B cell (primary cell): ENCODE results near the gene DLK2. TPM values are rescaled to one million over a fixed set of nuclear protein-coding genes. Genes with fewer than 3 reads are reported as not detected.

Experiments used
- ATAC-seq: fragments of 200-7000 bp; cut with Tn5 transposase; one replicate; pipeline ENCODE4 v1.10.0; 2021; ENCODE audit warnings: low read depth, mild to moderate bottlenecking, moderate number of reproducible peaks, moderate library complexity
- CTCF ChIA-PET: fragments of 350-600 bp; sonication (Branson Sonifier 250); formaldehyde crosslinking; loops from one replicate; lab custom pipeline; 2021; ENCODE audit warnings: antibody characterized with exemption, inconsistent platforms; lab: Charles Lee
- POLR2A ChIA-PET: fragments of 350-600 bp; sonication (Branson Sonifier 250); formaldehyde crosslinking; loops from one replicate; lab custom pipeline; 2021; ENCODE audit warnings: antibody characterized with exemption; lab: Charles Lee
- DNase-seq: peaks from one replicate; pipeline ENCODE4 v3.0.0; 2013
- H2AFZ ChIP-seq: 2 replicates; pipeline ENCODE4 v1.6.1; 2012; ENCODE audit warnings: mild to moderate bottlenecking, low read depth, low read length; ENCODE audit not compliant: insufficient read depth, poor library complexity, severe bottlenecking
- H3K27ac ChIP-seq, 2 donors: 1 replicate in 1 of 2; 2 replicates in 1 of 2; pipeline ENCODE4 v1.5.1; 2012 to 2013; ENCODE audit warnings: low read length in 2 of 2, mild to moderate bottlenecking in 2 of 2, moderate library complexity in 1 of 2
- H3K27me3 ChIP-seq, 4 experiments: fragments of 200-600 bp in 1 of 4; sonication (generic) in 1 of 4; replicated peaks in 1 of 4; 1 replicate in 2 of 4; 2 replicates in 2 of 4; pipeline versions ENCODE4 v1.6.1 to v1.7.0; 2013 to 2016; ENCODE audit warnings: low read length in 3 of 4, mild to moderate bottlenecking in 2 of 4, mixed read lengths in 1 of 4, moderate library complexity in 1 of 4; ENCODE audit not compliant: insufficient read depth in 4 of 4, control insufficient read depth in 3 of 4; ENCODE audit errors: control extremely low read depth in 1 of 4
- H3K36me3 ChIP-seq, 2 experiments: replicated peaks in 1 of 2; 1 replicate in 1 of 2; 2 replicates in 1 of 2; pipeline versions ENCODE4 v1.6.1 to v1.7.1; 2013; ENCODE audit warnings: low read length in 1 of 2; ENCODE audit not compliant: insufficient read depth in 2 of 2, control insufficient read depth in 1 of 2; ENCODE audit errors: control extremely low read depth in 1 of 2, extremely low read depth in 1 of 2
- H3K4me1 ChIP-seq, 2 donors: fragments of 200-600 bp in 1 of 2; sonication (generic) in 1 of 2; 1 replicate in 1 of 2; 2 replicates in 1 of 2; pipeline versions ENCODE4 v1.5.1 to v1.6.1; 2013 to 2017; ENCODE audit warnings: low read length in 2 of 2; ENCODE audit not compliant: control insufficient read depth in 2 of 2, insufficient read depth in 2 of 2
- H3K4me2 ChIP-seq: replicated peaks from 2 replicates; pipeline ENCODE3; 2012; ENCODE audit warnings: mild to moderate bottlenecking, low read depth, low read length; ENCODE audit not compliant: poor library complexity, severe bottlenecking
- H3K4me3 ChIP-seq, 5 experiments: fragments of 200-600 bp in 1 of 5; sonication (generic) in 1 of 5; 1 replicate in 3 of 5; 2 replicates in 2 of 5; pipeline versions ENCODE4 v1.5.1 to v1.7.0; 2011 to 2016; ENCODE audit warnings: low read length in 4 of 5, mild to moderate bottlenecking in 4 of 5, low read depth in 2 of 5, control low read depth in 1 of 5, moderate library complexity in 1 of 5; ENCODE audit not compliant: insufficient read depth in 1 of 5; ENCODE audit errors: control extremely low read depth in 1 of 5, extremely low read depth in 1 of 5
- H3K79me2 ChIP-seq: fragments of 200-600 bp; sonication (generic); one replicate; pipeline ENCODE4 v1.6.0; 2016; ENCODE audit warnings: low read length; ENCODE audit not compliant: control insufficient read depth, insufficient read depth
- H3K9ac ChIP-seq: fragments of 200-600 bp; sonication (generic); 2 replicates; pipeline ENCODE4 v1.6.1; 2017; ENCODE audit warnings: mild to moderate bottlenecking, low read length, moderate library complexity
- H3K9me3 ChIP-seq, 3 donors: one replicate each; pipeline versions ENCODE4 v1.6.1 to v1.7.1; 2013; ENCODE audit warnings: low read length in 2 of 3; ENCODE audit not compliant: control insufficient read depth in 2 of 3, insufficient read depth in 1 of 3; ENCODE audit errors: control extremely low read depth in 1 of 3
- H4K20me1 ChIP-seq: 2 replicates; pipeline ENCODE4 v1.6.0; 2012; ENCODE audit warnings: mild to moderate bottlenecking, low read length; ENCODE audit not compliant: insufficient read depth, control insufficient read depth, poor library complexity, severe bottlenecking
- H3K27ac Mint-ChIP-seq: one replicate; pipeline ENCODE4 v1.8.0; 2021; ENCODE audit warnings: mixed read lengths
- H3K27me3 Mint-ChIP-seq: one replicate; pipeline ENCODE4 v1.8.0; 2021; ENCODE audit warnings: mixed read lengths
- H3K4me1 Mint-ChIP-seq: one replicate; pipeline ENCODE4 v1.8.0; 2021; ENCODE audit warnings: mixed read lengths
- H3K4me3 Mint-ChIP-seq: one replicate; pipeline ENCODE4 v1.8.0; 2021; ENCODE audit warnings: mixed read lengths
- H3K9me3 Mint-ChIP-seq: one replicate; pipeline ENCODE4 v1.8.0; 2022; ENCODE audit warnings: mixed read lengths; ENCODE audit not compliant: insufficient read depth
- CTCF ChIP-seq: fragments of 200-600 bp; IDR thresholded peaks from one replicate; pipeline ENCODE4 v1.8.0; 2022; ENCODE audit warnings: antibody characterized with exemption, mild to moderate bottlenecking
- EZH2 ChIP-seq: IDR thresholded peaks from 2 replicates; pipeline ENCODE4 v1.6.1; 2012; ENCODE audit warnings: borderline replicate concordance, low read depth, mild to moderate bottlenecking, moderate library complexity, low read length; ENCODE audit not compliant: insufficient read depth, poor library complexity, severe bottlenecking
- WGBS: methylation state at CpG from one replicate; pipeline ENCODE4 v1.1.5; 2013; ENCODE audit warnings: missing lambda C conversion rate; ENCODE audit not compliant: insufficient coverage; 5-methylcytosine and 5-hydroxymethylcytosine counted together
- intact Hi-C: fragments of 100-400 bp; cut with micrococcal nuclease; formaldehyde crosslinking; loops from one replicate; pipeline ENCODE4 v1.10.0; 2022
- polyA plus RNA-seq: library from polyadenylated mRNA; depleted of rRNA; stranded (reverse); fragments of >200 nt; gene quantifications from 2 replicates; pipeline ENCODE4 v1.2.3, GENCODE V29; 2012
- total RNA-seq, 2 donors: library from RNA; stranded (reverse); fragments of 120-200 nt in 1 of 2; gene quantifications; 1 replicate in 1 of 2; 2 replicates in 1 of 2; pipeline versions ENCODE4 v1.2.3 to v1.2.4, GENCODE V29; 2013 to 2022

DLK2 gene
- total and polyA plus RNA-seq, 2 donors (not counting 1 experiment from before 2014, with no cell fraction given): 0.34 TPM; not detected in 1

GRCh38 chr6:43461936-43462335 lies 6.6 kb upstream of the DLK2 start:
- no peak overlapping the region for H3K4me2 ChIP-seq
- H3K4me3 ChIP-seq: no peak overlapping the region
- H3K4me1 ChIP-seq: no peaks in the 10 kb centered on the region
- no peak for DNase-seq
- Mint-ChIP-seq H3K27ac (no peak overlapping the region), H3K9me3 (no peaks in the 10 kb centered on the region), H3K4me1 (no peaks in the 10 kb centered on the region), H3K27me3 (peaks cover 17% of the 10 kb centered on the region), H3K4me3 (no peak overlapping the region)
- TF ChIP-seq EZH2 (no peak), CTCF (no peak)
- no peak overlapping the region for H2AFZ ChIP-seq
- 82% methylated on average over 5 of the region's 5 CpGs for WGBS
- no peaks in the 10 kb centered on the region for H3K36me3 ChIP-seq
- no peak overlapping the region for H3K27ac ChIP-seq
- no peak overlapping the region for H3K9ac ChIP-seq
- intact Hi-C loops: no loop called here
- CTCF ChIA-PET: interaction anchor here (1.0 kb wide), 1 partner anchor 41 kb away, joined by 3 read pairs; no protein-coding TSS in a partner anchor
- no peaks in the 10 kb centered on the region for H3K79me2 ChIP-seq
- ATAC-seq: no peak
- POLR2A ChIA-PET: no interaction called here
- peaks cover 0 to 24% (median 8%) of the 10 kb centered on the region in 4 experiments for H3K27me3 ChIP-seq
- no peaks in the 10 kb centered on the region for H4K20me1 ChIP-seq
- H3K9me3 ChIP-seq: peaks cover 0 to 2% (median 0%) of the 10 kb centered on the region in 3 donors

GRCh38 chr6:43460032-43460431 lies 4.7 kb upstream of the DLK2 start:
- no peak overlapping the region for H3K4me3 ChIP-seq
- Mint-ChIP-seq H3K27ac (no peak overlapping the region), H3K4me1 (peaks cover 11% of the 10 kb centered on the region), H3K27me3 (peaks cover 6% of the 10 kb centered on the region), H3K9me3 (no peaks in the 10 kb centered on the region), H3K4me3 (no peak overlapping the region)
- no peaks in the 10 kb centered on the region for H3K36me3 ChIP-seq
- no peak overlapping the region for H3K4me2 ChIP-seq
- H4K20me1 ChIP-seq: no peaks in the 10 kb centered on the region
- H3K79me2 ChIP-seq: no peaks in the 10 kb centered on the region
- ChIA-PET CTCF (interaction anchor here (1.2 kb wide), 1 partner anchor 28 kb away, joined by 3 read pairs; no protein-coding TSS in a partner anchor), POLR2A (no interaction called here)
- WGBS: 87% methylated on average over 4 of the region's 4 CpGs
- no peak overlapping the region for H3K27ac ChIP-seq
- intact Hi-C loops: no loop called here
- TF ChIP-seq CTCF (no peak), EZH2 (no peak)
- no peak for ATAC-seq
- H3K27me3 ChIP-seq: peaks cover 0 to 12% (median 6%) of the 10 kb centered on the region in 4 experiments
- peaks cover 0 to 2% (median 0%) of the 10 kb centered on the region in 3 donors for H3K9me3 ChIP-seq
- H3K4me1 ChIP-seq: peaks cover 7% of the 10 kb centered on the region in 2 donors
- DNase-seq: no peak
- H2AFZ ChIP-seq: no peak overlapping the region
- no peak overlapping the region for H3K9ac ChIP-seq
